ENCODE data around the gene GGTA1. TPM values are rescaled to one million over a fixed set of nuclear protein-coding genes. Genes with fewer than 3 reads are reported as not detected.

GGTA1 gene
- total RNA-seq, 1 experiment from 2014 or later = not detected

DNA sequence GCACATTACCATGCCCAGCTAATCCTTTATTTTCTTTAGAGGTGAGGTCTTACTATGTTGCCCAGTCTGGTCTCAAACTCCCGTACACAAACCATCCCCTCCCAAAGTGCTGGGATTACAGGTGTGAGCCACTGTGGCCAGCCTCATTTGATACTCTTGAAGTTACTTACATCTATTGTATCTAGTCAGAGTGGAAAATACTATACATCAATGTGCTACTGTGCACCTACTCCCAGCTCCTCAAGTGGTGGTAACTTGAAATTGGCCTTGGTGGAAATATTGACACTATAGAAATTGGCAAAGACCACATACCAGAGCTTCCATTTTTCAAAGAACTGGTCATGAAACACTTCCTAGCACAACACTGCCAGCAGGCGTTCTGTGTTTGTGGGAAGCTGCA, 10.3 kb downstream of the GGTA1 start:
- Histone ChIP-seq H3K79me2 (ENCODE audit: low read length) (no peaks in the 10 kb centered on the region), H3K4me2 (ENCODE audit: low read length) (no peak overlapping the region), H3K36me3 (ENCODE audit: low read depth, low read length) (no peaks in the 10 kb centered on the region), H3K9me2 (replicated peaks; ENCODE audit: low read length) (no peaks in the 10 kb centered on the region), H3K4me1 (ENCODE audit: insufficient read depth, low read length) (no peaks in the 10 kb centered on the region), H4K20me1 (ENCODE audit: low read length) (no peaks in the 10 kb centered on the region), H3K27me3 (ENCODE audit: low read length) (no peaks in the 10 kb centered on the region), H3K4me3 (ENCODE audit: low read length) (no peak overlapping the region), H2AFZ (ENCODE audit: low read length) (no peak overlapping the region), H3K27ac (ENCODE audit: low read length) (no peak overlapping the region), H3F3A (ENCODE audit: low read length, unreplicated experiment) (no peaks in the 10 kb centered on the region), H3K9me3 (ENCODE audit: low read length) (no peaks in the 10 kb centered on the region), H3K9ac (ENCODE audit: low read length) (no peak overlapping the region)
- POLR2A ChIA-PET (ENCODE audit: unreplicated experiment) = no interaction called here
- intact Hi-C loops (cut with micrococcal nuclease) = no loop called here
- TF ChIP-seq EZH2phosphoT487 (IDR thresholded peaks at IDR 0.05; ENCODE audit: borderline replicate concordance, low read length) (no peak), EZH2 (IDR thresholded peaks at IDR 0.05; ENCODE audit: low read length, unreplicated experiment) (no peak)
- TF ChIP-seq, protein P1, sequence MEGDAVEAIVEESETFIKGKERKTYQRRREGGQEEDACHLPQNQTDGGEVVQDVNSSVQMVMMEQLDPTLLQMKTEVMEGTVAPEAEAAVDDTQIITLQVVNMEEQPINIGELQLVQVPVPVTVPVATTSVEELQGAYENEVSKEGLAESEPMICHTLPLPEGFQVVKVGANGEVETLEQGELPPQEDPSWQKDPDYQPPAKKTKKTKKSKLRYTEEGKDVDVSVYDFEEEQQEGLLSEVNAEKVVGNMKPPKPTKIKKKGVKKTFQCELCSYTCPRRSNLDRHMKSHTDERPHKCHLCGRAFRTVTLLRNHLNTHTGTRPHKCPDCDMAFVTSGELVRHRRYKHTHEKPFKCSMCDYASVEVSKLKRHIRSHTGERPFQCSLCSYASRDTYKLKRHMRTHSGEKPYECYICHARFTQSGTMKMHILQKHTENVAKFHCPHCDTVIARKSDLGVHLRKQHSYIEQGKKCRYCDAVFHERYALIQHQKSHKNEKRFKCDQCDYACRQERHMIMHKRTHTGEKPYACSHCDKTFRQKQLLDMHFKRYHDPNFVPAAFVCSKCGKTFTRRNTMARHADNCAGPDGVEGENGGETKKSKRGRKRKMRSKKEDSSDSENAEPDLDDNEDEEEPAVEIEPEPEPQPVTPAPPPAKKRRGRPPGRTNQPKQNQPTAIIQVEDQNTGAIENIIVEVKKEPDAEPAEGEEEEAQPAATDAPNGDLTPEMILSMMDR (conservative IDR thresholded peaks at IDR 0.05; ENCODE audit: low read depth, low read length) = no peak
- CTCF ChIA-PET = no interaction called here
- BruUV-seq (replicated peaks) = no TSS peak
- DNase-seq (no peak), ATAC-seq (no peak)

DNA sequence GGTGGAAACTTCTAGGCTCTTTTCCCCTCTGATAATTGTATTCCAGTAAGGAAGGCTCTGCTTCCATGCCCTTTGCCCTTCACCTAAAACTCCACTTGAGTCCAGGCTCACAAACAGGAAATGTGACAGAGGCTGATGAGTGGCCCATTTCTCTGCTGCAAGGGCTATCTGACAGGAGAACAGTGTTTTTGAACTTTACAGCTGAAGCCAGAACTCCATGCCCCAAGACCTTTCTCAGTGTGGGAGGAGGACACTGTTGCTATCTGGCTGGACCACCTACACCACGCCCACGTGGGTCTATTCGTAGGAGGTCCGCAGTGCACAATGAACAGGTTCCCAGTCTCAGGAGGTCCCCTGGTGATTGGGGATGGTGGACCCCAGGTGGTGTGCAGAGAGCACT, 13.6 kb downstream of the GGTA1 start:
- Histone ChIP-seq H3F3A (ENCODE audit: low read length, unreplicated experiment) (no peaks in the 10 kb centered on the region), H3K9me3 (ENCODE audit: low read length) (no peaks in the 10 kb centered on the region), H3K4me1 (ENCODE audit: insufficient read depth, low read length) (no peaks in the 10 kb centered on the region), H4K20me1 (ENCODE audit: low read length) (no peaks in the 10 kb centered on the region), H3K79me2 (ENCODE audit: low read length) (no peaks in the 10 kb centered on the region), H3K9ac (ENCODE audit: low read length) (no peak overlapping the region), H3K27ac (ENCODE audit: low read length) (no peak overlapping the region), H3K27me3 (ENCODE audit: low read length) (no peaks in the 10 kb centered on the region), H3K9me2 (replicated peaks; ENCODE audit: low read length) (no peaks in the 10 kb centered on the region), H3K36me3 (ENCODE audit: low read depth, low read length) (no peaks in the 10 kb centered on the region), H3K4me2 (ENCODE audit: low read length) (no peak overlapping the region), H3K4me3 (ENCODE audit: low read length) (no peak overlapping the region), H2AFZ (ENCODE audit: low read length) (no peak overlapping the region)
- BruUV-seq (replicated peaks) = no TSS peak
- intact Hi-C loops (cut with micrococcal nuclease) = no loop called here
- ChIA-PET POLR2A (ENCODE audit: unreplicated experiment) (no interaction called here), CTCF (no interaction called here)
- no peak for TF ChIP-seq EZH2phosphoT487 (IDR thresholded peaks at IDR 0.05; ENCODE audit: borderline replicate concordance, low read length)
- no peak for TF ChIP-seq EZH2 (IDR thresholded peaks at IDR 0.05; ENCODE audit: low read length, unreplicated experiment)
- TF ChIP-seq, protein P1 (conservative IDR thresholded peaks at IDR 0.05; ENCODE audit: low read depth, low read length) = no peak
- DNase-seq (no peak), ATAC-seq (no peak)

DNA sequence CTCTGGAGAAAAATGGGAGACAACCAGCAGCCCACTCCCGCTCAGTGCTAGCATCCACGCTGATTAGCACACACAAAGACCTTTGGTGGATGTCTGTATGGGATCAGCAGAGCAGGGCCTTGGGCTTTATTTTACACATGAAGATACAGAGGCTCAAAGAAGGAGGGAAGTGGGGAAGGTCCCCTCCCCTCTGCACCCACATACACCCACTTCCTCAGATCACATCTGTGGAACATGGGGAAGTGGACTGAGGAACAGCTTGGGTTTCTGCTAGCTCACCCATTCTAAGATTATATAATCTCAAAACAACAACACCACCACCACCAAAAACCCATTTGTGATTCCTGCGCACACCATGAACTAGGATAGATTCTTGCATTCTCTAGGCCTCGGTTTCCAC, 14.0 kb downstream of the GGTA1 start:
- H3K79me2 ChIP-seq (ENCODE audit: low read length) = no peaks in the 10 kb centered on the region
- DNase-seq (no peak), ATAC-seq (no peak)
- H3K9me3 ChIP-seq (ENCODE audit: low read length) = no peaks in the 10 kb centered on the region
- no peaks in the 10 kb centered on the region for H3K9me2 ChIP-seq (replicated peaks; ENCODE audit: low read length)
- no peak overlapping the region for H3K4me3 ChIP-seq (ENCODE audit: low read length)
- H3K4me1 ChIP-seq (ENCODE audit: insufficient read depth, low read length) = no peaks in the 10 kb centered on the region
- H4K20me1 ChIP-seq (ENCODE audit: low read length) = no peaks in the 10 kb centered on the region
- TF ChIP-seq EZH2phosphoT487 (IDR thresholded peaks at IDR 0.05; ENCODE audit: borderline replicate concordance, low read length) = no peak
- TF ChIP-seq, protein P1 (conservative IDR thresholded peaks at IDR 0.05; ENCODE audit: low read depth, low read length) = no peak
- TF ChIP-seq EZH2 (IDR thresholded peaks at IDR 0.05; ENCODE audit: low read length, unreplicated experiment) = no peak
- H3K27ac ChIP-seq (ENCODE audit: low read length) = no peak overlapping the region
- H3K9ac ChIP-seq (ENCODE audit: low read length) = no peak overlapping the region
- ChIA-PET POLR2A (ENCODE audit: unreplicated experiment) (no interaction called here), CTCF (no interaction called here)
- intact Hi-C loops (cut with micrococcal nuclease) = no loop called here
- no peaks in the 10 kb centered on the region for H3K27me3 ChIP-seq (ENCODE audit: low read length)
- H2AFZ ChIP-seq (ENCODE audit: low read length) = no peak overlapping the region
- no peak overlapping the region for H3K4me2 ChIP-seq (ENCODE audit: low read length)
- BruUV-seq (replicated peaks) = no TSS peak
- H3K36me3 ChIP-seq (ENCODE audit: low read depth, low read length) = no peaks in the 10 kb centered on the region
- no peaks in the 10 kb centered on the region for H3F3A ChIP-seq (ENCODE audit: low read length, unreplicated experiment)

Measured in PC-3 (cell line).